H9 (cell line): ENCODE measurements around the gene FLNC. TPM values are rescaled to one million over a fixed set of nuclear protein-coding genes. Genes with fewer than 3 reads are reported as not detected.

ENCODE experiments used
- DNase-seq: peaks from one replicate; pipeline ENCODE4 v3.0.0-alpha.2; 2017
- H2AFZ ChIP-seq: one replicate; pipeline ENCODE4 v1.6.1; 2013; ENCODE audit warnings: mild to moderate bottlenecking, low read length, control low read depth, moderate library complexity
- H2AK5ac ChIP-seq: 2 replicates; pipeline ENCODE4 v1.6.1; 2013; ENCODE audit warnings: low read length, control low read depth, mixed read lengths; ENCODE audit not compliant: insufficient read length
- H2BK120ac ChIP-seq: one replicate; pipeline ENCODE4 v1.6.1; 2013; ENCODE audit warnings: low read depth, mild to moderate bottlenecking, low read length, control low read depth, inconsistent platforms; ENCODE audit not compliant: poor library complexity, severe bottlenecking
- H2BK12ac ChIP-seq: 2 replicates; pipeline ENCODE4 v1.6.1; 2013; ENCODE audit warnings: low read length, control low read depth, mixed read lengths, low read depth; ENCODE audit not compliant: insufficient read length
- H2BK15ac ChIP-seq: 2 replicates; pipeline ENCODE4 v1.6.1; 2013; ENCODE audit warnings: low read depth, low read length, control low read depth
- H2BK20ac ChIP-seq: one replicate; pipeline ENCODE4 v1.6.1; 2013; ENCODE audit warnings: low read depth, mild to moderate bottlenecking, low read length, control low read depth, inconsistent platforms; ENCODE audit not compliant: poor library complexity, severe bottlenecking
- H2BK5ac ChIP-seq: 2 replicates; pipeline ENCODE4 v1.6.1; 2013; ENCODE audit warnings: low read length, control low read depth, mixed read lengths; ENCODE audit not compliant: insufficient read length
- H3K14ac ChIP-seq: 2 replicates; pipeline ENCODE4 v1.6.1; 2013; ENCODE audit warnings: low read length, control low read depth; ENCODE audit not compliant: insufficient read depth
- H3K18ac ChIP-seq: 2 replicates; pipeline ENCODE4 v1.6.1; 2013; ENCODE audit warnings: low read depth, mild to moderate bottlenecking, mixed read lengths, low read length, control low read depth; ENCODE audit not compliant: insufficient read length
- H3K23ac ChIP-seq: 2 replicates; pipeline ENCODE4 v1.6.1; 2013; ENCODE audit warnings: low read length, control low read depth, mixed read lengths, low read depth; ENCODE audit not compliant: insufficient read length
- H3K23me2 ChIP-seq: 2 replicates; pipeline ENCODE4 v1.6.1; 2013; ENCODE audit warnings: low read depth, mild to moderate bottlenecking, mixed read lengths, low read length, control low read depth; ENCODE audit not compliant: insufficient read length, poor library complexity, severe bottlenecking
- H3K27ac ChIP-seq: 2 replicates; pipeline ENCODE4 v1.5.1; 2013; ENCODE audit warnings: low read length, control low read depth, mixed read lengths, low read depth; ENCODE audit not compliant: insufficient read length
- H3K27me3 ChIP-seq: 2 replicates; pipeline ENCODE4 v1.6.1; 2013; ENCODE audit warnings: low read length, control low read depth, inconsistent platforms; ENCODE audit not compliant: insufficient read depth
- H3K4ac ChIP-seq: 2 replicates; pipeline ENCODE4 v1.6.1; 2013; ENCODE audit warnings: low read depth, mild to moderate bottlenecking, control low read depth, inconsistent platforms, low read length, moderate library complexity
- H3K4me1 ChIP-seq: 2 replicates; pipeline ENCODE4 v1.6.1; 2013; ENCODE audit warnings: low read length, control low read depth, inconsistent platforms; ENCODE audit not compliant: insufficient read depth
- H3K4me2 ChIP-seq: 2 replicates; pipeline ENCODE4 v1.6.1; 2013; ENCODE audit warnings: low read length, control low read depth, mixed read lengths; ENCODE audit not compliant: insufficient read length, insufficient read depth
- H3K56ac ChIP-seq: 2 replicates; pipeline ENCODE4 v1.6.1; 2013; ENCODE audit warnings: low read depth, mild to moderate bottlenecking, mixed read lengths, low read length, control low read depth; ENCODE audit not compliant: insufficient read length
- H3K79me1 ChIP-seq: 2 replicates; pipeline ENCODE4 v1.6.1; 2013; ENCODE audit warnings: low read depth, mild to moderate bottlenecking, moderate library complexity, low read length, control low read depth, inconsistent platforms; ENCODE audit not compliant: insufficient read depth, poor library complexity, severe bottlenecking
- H3K79me2 ChIP-seq: 2 replicates; pipeline ENCODE4 v1.6.1; 2013; ENCODE audit warnings: low read length, control low read depth, inconsistent platforms; ENCODE audit not compliant: insufficient read depth
- H3K9ac ChIP-seq: 2 replicates; pipeline ENCODE4 v1.6.1; 2013; ENCODE audit warnings: low read length, control low read depth, mixed read lengths; ENCODE audit not compliant: insufficient read length; ENCODE audit errors: extremely low read depth
- H3K9me3 ChIP-seq: one replicate; pipeline ENCODE4 v1.6.1; 2013; ENCODE audit warnings: low read depth, low read length, inconsistent platforms; ENCODE audit not compliant: control insufficient read depth
- H3T11ph ChIP-seq: one replicate; pipeline ENCODE4 v1.6.1; 2013; ENCODE audit warnings: mild to moderate bottlenecking, low read length, control low read depth, inconsistent platforms
- H4K20me1 ChIP-seq: one replicate; pipeline ENCODE4 v1.6.1; 2013; ENCODE audit not compliant: control insufficient read depth, insufficient read length, insufficient read depth
- H4K5ac ChIP-seq: 2 replicates; pipeline ENCODE4 v1.6.1; 2013; ENCODE audit warnings: low read depth, mild to moderate bottlenecking, mixed read lengths, low read length, control low read depth; ENCODE audit not compliant: insufficient read length
- H4K8ac ChIP-seq: replicated peaks from 2 replicates; pipeline ENCODE4 v1.6.1; 2013; ENCODE audit warnings: low read length, control low read depth, mixed read lengths, low read depth; ENCODE audit not compliant: insufficient read length
- H4K91ac ChIP-seq: 2 replicates; pipeline ENCODE4 v1.6.1; 2013; ENCODE audit warnings: low read depth, mild to moderate bottlenecking, moderate library complexity, mixed read lengths, low read length, control low read depth; ENCODE audit not compliant: insufficient read length
- H3K27ac Mint-ChIP-seq, 3 experiments: 2 replicates in 2 of 3; 3 replicates in 1 of 3; pipeline ENCODE4 v1.8.0; 2020 to 2021; ENCODE audit warnings: mixed read lengths in 3 of 3, mild to moderate bottlenecking in 1 of 3, moderate library complexity in 1 of 3
- H3K27me3 Mint-ChIP-seq: 2 replicates; pipeline ENCODE4 v1.8.0; 2021; ENCODE audit warnings: low read depth, mild to moderate bottlenecking, moderate library complexity, mixed read lengths
- H3K36me3 Mint-ChIP-seq, 3 experiments: 2 replicates in 2 of 3; 3 replicates in 1 of 3; pipeline ENCODE4 v1.8.0; 2020 to 2021; ENCODE audit warnings: low read depth in 3 of 3, mixed read lengths in 3 of 3; ENCODE audit not compliant: insufficient read depth in 1 of 3
- H3K4me1 Mint-ChIP-seq, 2 experiments: 2 replicates each; pipeline ENCODE4 v1.8.0; 2020; ENCODE audit warnings: mixed read lengths in 2 of 2
- H3K4me3 Mint-ChIP-seq, 2 experiments: 2 replicates in 1 of 2; 3 replicates in 1 of 2; pipeline ENCODE4 v1.8.0; 2020 to 2021; ENCODE audit warnings: mild to moderate bottlenecking in 2 of 2, mixed read lengths in 2 of 2, moderate library complexity in 1 of 2
- H3K9me3 Mint-ChIP-seq, 2 experiments: 2 replicates in 1 of 2; 3 replicates in 1 of 2; pipeline ENCODE4 v1.8.0; 2020; ENCODE audit warnings: mild to moderate bottlenecking in 2 of 2, mixed read lengths in 2 of 2, moderate library complexity in 1 of 2
- CTCF ChIP-seq: fragments of 200-600 bp; sonication (generic); conservative IDR thresholded peaks from 3 replicates; pipeline ENCODE4 v1.8.0; 2021; ENCODE audit warnings: antibody characterized with exemption, mild to moderate bottlenecking
- WGBS: extraction: QIAGEN DNeasy Blood & Tissue Kit; methylation state at CpG from one replicate; pipeline ENCODE4 v1.1.7; 2013; ENCODE audit warnings: missing lambda C conversion rate, low lambda C conversion rate, mixed read lengths; ENCODE audit not compliant: insufficient read length; ENCODE audit errors: extremely low coverage; 5-methylcytosine and 5-hydroxymethylcytosine counted together
- total RNA-seq: library from RNA; stranded (reverse); gene quantifications from 2 replicates; pipeline ENCODE4 v1.2.1, GENCODE V29; 2021

The FLNC gene
- total RNA-seq, 1 experiment from 2014 or later = 12.2 TPM

DNA sequence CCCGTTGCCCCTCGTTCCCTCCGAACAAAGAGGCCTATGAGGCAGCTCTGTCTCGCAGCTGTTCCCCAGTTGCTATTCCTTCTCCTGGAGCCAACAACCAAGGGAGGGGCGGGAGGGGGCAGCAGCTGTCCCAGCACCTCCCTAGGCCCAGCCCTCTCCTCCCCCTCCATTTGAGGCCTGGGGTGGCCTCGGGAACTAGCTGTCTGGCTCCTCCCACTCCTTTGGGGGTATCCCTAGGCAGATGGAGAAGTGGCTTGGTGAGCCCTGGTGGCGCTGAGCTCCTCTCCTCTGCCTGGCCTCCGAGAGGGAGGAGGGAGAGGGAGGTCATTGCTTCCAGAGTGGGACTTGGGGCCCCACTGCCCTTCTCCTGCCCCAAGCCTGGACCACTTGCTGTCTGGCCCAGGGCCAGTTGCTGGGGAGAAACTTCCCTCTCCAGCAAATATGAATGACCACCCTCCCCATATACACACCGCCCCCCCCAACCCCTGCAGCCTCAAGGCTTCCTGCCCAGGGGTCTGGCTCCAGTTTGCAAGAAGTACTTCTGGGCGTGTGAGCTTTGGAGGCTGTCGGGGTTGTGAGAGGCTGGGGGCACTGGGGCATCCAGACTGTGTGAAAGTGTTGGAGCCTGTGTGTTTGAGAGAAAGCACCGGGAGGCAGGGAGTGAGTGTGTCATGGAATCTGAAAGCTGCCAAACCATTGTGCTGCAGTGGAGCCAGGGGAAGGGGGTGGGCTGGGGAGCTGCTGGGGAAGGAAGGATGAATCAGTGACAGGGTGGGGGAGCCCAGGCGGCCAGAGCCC, 3.1 kb downstream of the FLNC start:
- no peak overlapping the region for H2BK12ac ChIP-seq
- H3K9ac ChIP-seq = no peak overlapping the region
- H3K14ac ChIP-seq = no peak overlapping the region
- H4K91ac ChIP-seq = no peak overlapping the region
- H3K56ac ChIP-seq = no peak overlapping the region
- no peaks in the 10 kb centered on the region for H3K36me3 Mint-ChIP-seq
- no peak overlapping the region for H4K5ac ChIP-seq
- H3K4ac ChIP-seq = no peak overlapping the region
- no peaks in the 10 kb centered on the region for H4K20me1 ChIP-seq
- peaks cover 12% of the 10 kb centered on the region; the same call in 1 of the 2 replicates for H3K27me3 ChIP-seq
- H2BK15ac ChIP-seq = no peak overlapping the region
- H3K18ac ChIP-seq = no peak overlapping the region
- no peak overlapping the region for H2AK5ac ChIP-seq
- H3K4me1 Mint-ChIP-seq = peaks cover 25 to 44% of the 10 kb centered on the region in 2 experiments
- no peaks in the 10 kb centered on the region for H3K79me2 ChIP-seq
- H3K4me3 Mint-ChIP-seq = peak overlapping the region in 1 of 2 experiments; percentile 80; a peak in 3 of 5 replicates
- H3K23me2 ChIP-seq = peaks cover 22% of the 10 kb centered on the region
- H3K79me1 ChIP-seq = no peaks in the 10 kb centered on the region
- H3K23ac ChIP-seq = no peak overlapping the region
- no peak for TF ChIP-seq CTCF
- H2BK5ac ChIP-seq = no peak overlapping the region
- peak overlapping the region; percentile 80 for H3K4me2 ChIP-seq
- H2BK120ac ChIP-seq = no peak overlapping the region
- H3T11ph ChIP-seq = no peak overlapping the region
- peak; percentile 64 for DNase-seq
- H3K27ac ChIP-seq = no peak overlapping the region
- H2BK20ac ChIP-seq = no peak overlapping the region
- no peaks in the 10 kb centered on the region for H3K9me3 ChIP-seq
- no peak overlapping the region for H3K27ac Mint-ChIP-seq
- peaks cover 5% of the 10 kb centered on the region; the same call in 1 of the 2 replicates for H3K4me1 ChIP-seq
- no peaks in the 10 kb centered on the region for H3K9me3 Mint-ChIP-seq
- no peak overlapping the region for H4K8ac ChIP-seq
- H3K27me3 Mint-ChIP-seq = peaks cover 39% of the 10 kb centered on the region
- WGBS = no CpG with 5 or more reads among the region's 13 CpGs
- H2AFZ ChIP-seq = no peak overlapping the region
